ENCODE data around the gene PCDH9.

Gene PCDH9

GRCh38 chr13:66345971-66346370, 884.2 kb downstream of the PCDH9 start:
- POLR2A ChIA-PET, result no interaction called here
- no peak for DNase-seq (ENCODE audit: low read depth, low spot score)
- CTCF ChIA-PET, result no interaction called here
- no peak for TF ChIP-seq CTCF (IDR thresholded peaks at IDR 0.05; ENCODE audit: insufficient read depth, low read length, missing control alignments)
- no peak overlapping the region for H3K4me3 ChIP-seq (ENCODE audit: low read depth, low read length)

DNA sequence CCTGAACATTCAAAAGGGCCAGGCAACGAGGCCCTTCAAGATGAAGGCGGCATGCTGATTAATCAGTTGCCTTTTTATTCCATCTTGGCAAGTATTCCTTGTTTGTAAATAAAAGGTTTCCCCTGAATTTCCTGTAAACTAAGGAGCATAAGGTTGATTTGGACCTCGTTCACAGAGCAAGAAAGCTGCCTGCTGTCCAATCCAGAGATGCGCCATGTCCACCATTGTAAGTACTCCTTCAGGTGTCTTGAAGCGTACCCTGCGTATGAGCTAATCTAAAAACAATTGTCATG, 884.7 kb downstream of the PCDH9 start:
- no peak for DNase-seq (ENCODE audit: low read depth, low spot score)
- ChIA-PET CTCF (no interaction called here), POLR2A (no interaction called here)
- no peak overlapping the region for H3K4me3 ChIP-seq (ENCODE audit: low read depth, low read length)
- no peak for TF ChIP-seq CTCF (IDR thresholded peaks at IDR 0.05; ENCODE audit: insufficient read depth, low read length, missing control alignments)

- TF ChIP-seq CTCF (IDR thresholded peaks at IDR 0.05; ENCODE audit: insufficient read depth, low read length, missing control alignments), result no peak
- no peak for DNase-seq (ENCODE audit: low read depth, low spot score)
- ChIA-PET POLR2A (no interaction called here), CTCF (no interaction called here)
- no peak overlapping the region for H3K4me3 ChIP-seq (ENCODE audit: low read depth, low read length)
These were observed 885.2 kb downstream of the PCDH9 start for GRCh38 chr13:66344805-66345517.

DNA sequence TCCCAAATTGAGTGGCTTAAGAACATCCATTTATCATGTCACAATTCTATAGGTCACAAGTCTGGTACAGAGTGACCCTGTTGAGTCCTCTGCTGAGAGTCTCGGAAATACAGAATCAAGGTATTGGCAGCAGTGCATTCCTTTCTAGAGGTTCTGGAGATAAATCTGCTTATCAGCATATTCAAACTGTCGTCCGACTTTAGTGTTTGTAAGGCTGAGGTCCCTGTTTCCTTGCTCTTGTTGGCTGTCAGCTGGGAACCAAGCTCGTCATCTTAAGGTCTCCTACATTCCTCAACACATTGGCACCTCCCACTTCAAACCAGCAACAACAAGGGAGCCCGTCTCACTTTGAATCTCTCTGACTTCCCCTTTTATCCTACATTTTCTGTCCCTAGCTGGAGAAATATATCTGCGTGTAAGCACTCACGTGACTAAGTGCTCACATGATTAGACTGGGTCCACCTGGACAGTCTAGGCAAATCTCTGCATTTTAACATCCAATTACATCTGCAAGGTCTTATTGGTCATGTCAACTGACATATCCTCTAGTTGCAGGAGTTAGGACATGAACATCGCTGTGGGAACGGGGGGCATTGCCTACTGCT, 886.8 kb downstream of the PCDH9 start:
- POLR2A ChIA-PET, result no interaction called here
- H3K4me3 ChIP-seq (ENCODE audit: low read depth, low read length), result no peak overlapping the region
- CTCF ChIA-PET, result no interaction called here
- DNase-seq (ENCODE audit: low read depth, low spot score), result no peak
- TF ChIP-seq CTCF (IDR thresholded peaks at IDR 0.05; ENCODE audit: insufficient read depth, low read length, missing control alignments), result no peak

- CTCF ChIA-PET, result interaction anchor here (1.4 kb wide), 1 partner anchor 13 kb away, joined by 3 read pairs; no protein-coding TSS in a partner anchor
- no peak for TF ChIP-seq CTCF (IDR thresholded peaks at IDR 0.05; ENCODE audit: insufficient read depth, low read length, missing control alignments)
These were observed 888.3 kb downstream of the PCDH9 start for GRCh38 chr13:66341635-66342377.

DNA sequence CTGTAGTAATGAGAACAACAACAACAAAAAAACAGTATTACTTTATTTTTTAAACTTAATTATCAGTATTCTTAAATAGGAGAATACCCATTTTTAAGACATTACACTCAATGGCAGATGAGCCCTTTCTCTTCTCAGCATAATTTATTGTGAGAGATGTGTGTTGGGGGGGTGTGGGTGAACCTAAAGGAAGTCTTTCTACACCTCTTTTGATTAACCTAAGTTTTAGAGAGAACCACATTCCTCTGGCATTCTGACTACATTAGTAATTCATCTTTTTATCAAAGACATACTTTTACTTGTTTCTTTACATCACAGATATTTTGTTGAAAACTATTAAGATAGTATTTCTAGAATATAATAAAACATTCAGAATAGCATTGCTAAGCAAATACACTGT, 890.9 kb downstream of the PCDH9 start:
- ChIA-PET POLR2A (no interaction called here), CTCF (no interaction called here)
- TF ChIP-seq CTCF (IDR thresholded peaks at IDR 0.05; ENCODE audit: insufficient read depth, low read length, missing control alignments), result no peak
- no peak for DNase-seq (ENCODE audit: low read depth, low spot score)
- no peak overlapping the region for H3K4me3 ChIP-seq (ENCODE audit: low read depth, low read length)

More at GRCh38 chr13:66341635-66342377, 888.3 kb downstream of the PCDH9 start:
- POLR2A ChIA-PET, result no interaction called here
- DNase-seq (ENCODE audit: low read depth, low spot score), result no peak
- H3K4me3 ChIP-seq (ENCODE audit: low read depth, low read length), result no peak overlapping the region
